GM18511 (cell line): ENCODE data around the gene HIVEP3.

Experiments
- ATAC-seq: cut with Tn5 transposase; IDR thresholded peaks from one replicate; pipeline ENCODE4 v1.9.1; 2021; ENCODE audit warnings: mild to moderate bottlenecking, moderate library complexity; ENCODE audit not compliant: unreplicated experiment

HIVEP3 gene

GRCh38 chr1:41794031-41794430, 124.7 kb downstream of the HIVEP3 start:
- no peak for ATAC-seq

- no peak for ATAC-seq
Observed at GRCh38 chr1:41792485-41792770, 126.3 kb downstream of the HIVEP3 start.

- ATAC-seq, result no peak
Observed at GRCh38 chr1:41791667-41792484, 126.8 kb downstream of the HIVEP3 start.

GRCh38 chr1:41790351-41790750, 128.4 kb downstream of the HIVEP3 start:
- ATAC-seq, result no peak

- no peak for ATAC-seq
Observed at GRCh38 chr1:41789661-41790330, 128.9 kb downstream of the HIVEP3 start.

GRCh38 chr1:41788427-41788826, 130.3 kb downstream of the HIVEP3 start:
- no peak for ATAC-seq

GRCh38 chr1:41784531-41785274, 134.0 kb downstream of the HIVEP3 start:
- ATAC-seq, result no peak

GRCh38 chr1:41783189-41783639, 135.5 kb downstream of the HIVEP3 start:
- ATAC-seq, result no peak

GRCh38 chr1:41780916-41781315, 137.8 kb downstream of the HIVEP3 start:
- no peak for ATAC-seq

- ATAC-seq, result no peak
Observed at GRCh38 chr1:41780322-41780721, 138.4 kb downstream of the HIVEP3 start.

GRCh38 chr1:41779360-41779759, 139.4 kb downstream of the HIVEP3 start:
- no peak for ATAC-seq

- no peak for ATAC-seq
Observed at GRCh38 chr1:41777695-41778094, 141.0 kb downstream of the HIVEP3 start.

GRCh38 chr1:41776891-41777441, 141.8 kb downstream of the HIVEP3 start:
- no peak for ATAC-seq

GRCh38 chr1:41775956-41776585, 142.7 kb downstream of the HIVEP3 start:
- ATAC-seq, result no peak

GRCh38 chr1:41774471-41774990, 144.2 kb downstream of the HIVEP3 start:
- ATAC-seq, result no peak

- ATAC-seq, result no peak
Observed at GRCh38 chr1:41773842-41774241, 144.9 kb downstream of the HIVEP3 start.

GRCh38 chr1:41773144-41773591, 145.6 kb downstream of the HIVEP3 start:
- no peak for ATAC-seq

- no peak for ATAC-seq
Observed at GRCh38 chr1:41769068-41769467, 149.7 kb downstream of the HIVEP3 start.

- ATAC-seq, result no peak
Observed at GRCh38 chr1:41768583-41768982, 150.1 kb downstream of the HIVEP3 start.
